AG09319 (cell line): Measurements from ENCODE around the gene CCSAP.

Source experiments
- DNase-seq: peaks from one replicate; pipeline ENCODE4 v3.0.0-alpha.2; 2010; ENCODE audit warnings: low read depth; ENCODE audit errors: extremely low read depth
- CTCF ChIP-seq: IDR thresholded peaks from 2 replicates; pipeline ENCODE4 v1.5.1; 2011; ENCODE audit warnings: low read depth, mild to moderate bottlenecking, inconsistent platforms, low read length, moderate library complexity

Gene CCSAP

GRCh38 chr1:229344937-229345684 is 2.3 kb upstream of the CCSAP start:
- no peak for TF ChIP-seq CTCF
- no peak for DNase-seq

- no peak for TF ChIP-seq CTCF
- DNase-seq: no peak
Observed at GRCh38 chr1:229344139-229344538, 1.3 kb upstream of the CCSAP start.

GRCh38 chr1:229341774-229342655 is 832 bp downstream of the CCSAP start:
- DNase-seq: no peak
- TF ChIP-seq CTCF: no peak

GRCh38 chr1:229340496-229340895 is 2.4 kb downstream of the CCSAP start:
- DNase-seq: no peak
- TF ChIP-seq CTCF: no peak

GRCh38 chr1:229339520-229339919 is 3.3 kb downstream of the CCSAP start:
- TF ChIP-seq CTCF: no peak
- DNase-seq: no peak

- no peak for DNase-seq
- no peak for TF ChIP-seq CTCF
Observed at GRCh38 chr1:229339086-229339485, 3.8 kb downstream of the CCSAP start.

GRCh38 chr1:229336345-229336744 is 6.5 kb downstream of the CCSAP start:
- no peak for DNase-seq
- no peak for TF ChIP-seq CTCF
